Measurements from ENCODE around the gene TMPRSS13.
"Not testable (repeated sequence)": the region's sequence is repeated elsewhere in the genome, so short reads cannot be mapped to it uniquely, and the experiment has no call there.

TMPRSS13 gene

GRCh38 chr11:117950993-117951961 is 22.1 kb upstream of the TMPRSS13 start:
- DNase-seq (ENCODE audit: extremely low read depth in 1 of 2, low read depth in 1 of 2): no peak

DNA sequence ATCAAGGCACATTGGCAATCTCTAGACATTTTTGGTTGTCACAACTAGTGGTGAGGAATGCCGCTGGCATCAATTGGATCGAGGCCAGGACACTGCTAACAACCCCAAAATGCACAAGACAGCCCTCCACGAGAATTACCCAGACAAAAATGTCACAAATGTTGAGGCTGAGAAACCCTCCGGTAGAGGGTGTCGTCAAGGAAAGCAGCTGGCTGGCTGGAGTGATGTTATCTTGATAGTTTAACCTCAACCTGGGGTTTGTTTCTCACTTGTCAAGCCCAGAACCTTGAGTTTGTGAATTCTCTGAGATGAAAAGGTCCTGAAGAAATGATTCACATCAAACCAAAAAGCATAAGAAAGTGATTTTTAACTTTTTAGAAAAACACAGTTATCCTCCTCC is 21.1 kb upstream of the TMPRSS13 start:
- DNase-seq (ENCODE audit: extremely low read depth in 1 of 2, low read depth in 1 of 2): no peak

DNA sequence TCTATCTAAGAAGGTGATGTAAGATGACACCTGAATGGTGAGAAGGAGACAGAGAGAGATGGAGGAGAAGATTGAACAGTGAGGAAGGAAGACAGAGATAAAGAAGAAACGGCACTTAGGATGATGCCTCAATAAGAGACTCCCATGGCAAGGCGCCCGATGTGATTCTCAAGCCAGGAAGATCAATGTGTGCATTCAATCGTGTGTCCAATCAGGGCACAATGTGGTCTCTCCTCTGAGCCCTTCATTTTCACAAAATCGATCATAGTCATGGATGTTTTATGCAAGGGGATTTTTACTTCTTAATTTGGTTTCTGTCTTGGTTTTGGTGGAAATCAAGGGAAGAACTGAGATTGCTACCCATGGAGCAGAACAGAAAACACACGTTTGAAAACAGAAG is 19.9 kb upstream of the TMPRSS13 start:
- no peak for DNase-seq (ENCODE audit: extremely low read depth in 1 of 2, low read depth in 1 of 2)

GRCh38 chr11:117948466-117948865 is 19.3 kb upstream of the TMPRSS13 start:
- not testable (repeated sequence) for DNase-seq (ENCODE audit: extremely low read depth in 1 of 2, low read depth in 1 of 2)

GRCh38 chr11:117947751-117948150 is 18.5 kb upstream of the TMPRSS13 start:
- not testable (repeated sequence) for DNase-seq (ENCODE audit: extremely low read depth in 1 of 2, low read depth in 1 of 2)

DNA sequence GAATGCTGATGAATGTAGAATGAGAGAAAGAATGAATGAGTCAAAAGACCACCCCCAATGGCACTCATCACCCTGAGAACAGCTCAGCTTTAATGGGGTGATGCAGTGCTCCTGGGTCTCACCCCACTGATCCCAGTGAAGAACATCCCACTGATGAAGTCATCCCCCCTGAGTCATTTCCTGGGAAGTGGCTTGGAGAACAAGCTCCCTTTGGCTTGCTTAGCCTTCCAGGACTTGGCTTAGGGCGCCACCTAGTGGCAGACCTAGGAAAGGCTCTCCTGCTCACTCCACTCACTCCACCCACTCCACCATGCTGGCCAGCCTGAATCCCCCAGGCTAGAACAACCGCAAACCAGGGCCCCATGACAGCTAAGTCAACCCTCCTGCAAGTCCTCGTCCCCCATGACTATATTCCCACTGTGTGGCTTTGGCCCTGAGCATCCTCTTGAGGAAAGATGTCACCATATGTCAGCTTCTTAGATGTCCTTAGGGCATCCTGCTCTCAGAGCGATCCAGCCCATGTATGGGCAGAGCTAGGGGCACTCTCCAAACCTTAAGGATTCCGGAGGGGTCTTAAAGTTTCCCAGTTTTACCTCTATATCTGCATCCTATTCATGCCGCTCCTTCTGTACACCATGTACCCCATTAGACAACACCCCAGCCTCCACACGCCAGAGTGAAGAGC is 17.8 kb upstream of the TMPRSS13 start:
- peak; percentile 62 to 81 for DNase-seq (ENCODE audit: extremely low read depth in 1 of 2, low read depth in 1 of 2)

DNA sequence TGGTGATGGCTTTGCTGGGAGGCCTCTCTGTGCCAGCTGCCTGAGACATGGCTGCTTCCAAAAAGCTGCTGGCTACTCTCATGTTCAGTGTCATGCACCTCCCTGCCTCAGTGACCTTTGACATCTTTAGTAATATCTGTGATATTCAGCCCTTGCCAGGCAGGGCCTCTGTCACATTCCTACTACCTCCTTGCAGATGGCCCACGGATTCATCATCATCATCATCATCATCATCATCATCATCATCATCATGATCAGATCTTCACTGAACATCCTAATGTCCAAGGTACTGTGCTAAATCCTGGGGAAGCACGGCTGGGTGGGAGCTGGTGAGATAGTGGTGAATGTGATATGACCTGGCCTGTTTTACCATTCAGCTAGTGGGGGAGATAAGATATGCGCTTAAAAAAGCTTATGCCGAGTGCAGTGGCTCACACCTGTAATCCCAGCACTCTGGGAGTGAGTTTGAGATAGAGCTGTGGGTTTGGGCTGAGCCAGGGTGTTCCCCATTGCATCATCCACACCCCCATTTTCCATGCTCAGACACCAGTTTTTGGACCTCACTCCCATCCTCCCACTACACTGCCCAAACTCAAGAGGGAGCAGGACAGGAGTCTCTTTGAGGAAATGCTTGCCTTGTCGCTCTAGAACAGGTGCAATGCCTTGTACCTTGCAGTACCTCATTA is 17.1 kb upstream of the TMPRSS13 start:
- DNase-seq (ENCODE audit: extremely low read depth in 1 of 2, low read depth in 1 of 2): no peak

- no peak for DNase-seq (ENCODE audit: extremely low read depth in 1 of 2, low read depth in 1 of 2)
These were observed 16.0 kb upstream of the TMPRSS13 start for GRCh38 chr11:117945047-117945810.

DNA sequence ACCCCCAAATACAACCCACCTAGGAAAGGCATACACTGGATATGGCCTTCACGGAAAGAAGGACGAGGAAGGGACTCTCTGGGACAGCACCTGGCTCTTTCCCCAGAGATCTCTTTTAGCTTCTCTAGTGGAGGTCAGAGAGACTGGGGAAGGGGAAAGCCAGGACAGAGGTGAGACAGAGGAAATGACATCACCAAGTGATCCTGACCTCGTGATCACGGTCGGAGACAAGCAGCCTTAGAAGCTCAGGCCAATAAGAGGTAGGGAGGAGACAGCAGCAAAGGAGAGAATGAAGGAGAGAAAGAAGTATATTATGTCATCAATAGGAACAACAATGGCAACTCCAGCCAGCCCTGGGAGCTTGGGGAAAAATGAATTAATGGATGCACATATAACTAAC is 15.4 kb upstream of the TMPRSS13 start:
- DNase-seq (ENCODE audit: extremely low read depth in 1 of 2, low read depth in 1 of 2): no peak

GRCh38 chr11:117941976-117942654 is 12.9 kb upstream of the TMPRSS13 start:
- no peak for DNase-seq (ENCODE audit: extremely low read depth in 1 of 2, low read depth in 1 of 2)

DNA sequence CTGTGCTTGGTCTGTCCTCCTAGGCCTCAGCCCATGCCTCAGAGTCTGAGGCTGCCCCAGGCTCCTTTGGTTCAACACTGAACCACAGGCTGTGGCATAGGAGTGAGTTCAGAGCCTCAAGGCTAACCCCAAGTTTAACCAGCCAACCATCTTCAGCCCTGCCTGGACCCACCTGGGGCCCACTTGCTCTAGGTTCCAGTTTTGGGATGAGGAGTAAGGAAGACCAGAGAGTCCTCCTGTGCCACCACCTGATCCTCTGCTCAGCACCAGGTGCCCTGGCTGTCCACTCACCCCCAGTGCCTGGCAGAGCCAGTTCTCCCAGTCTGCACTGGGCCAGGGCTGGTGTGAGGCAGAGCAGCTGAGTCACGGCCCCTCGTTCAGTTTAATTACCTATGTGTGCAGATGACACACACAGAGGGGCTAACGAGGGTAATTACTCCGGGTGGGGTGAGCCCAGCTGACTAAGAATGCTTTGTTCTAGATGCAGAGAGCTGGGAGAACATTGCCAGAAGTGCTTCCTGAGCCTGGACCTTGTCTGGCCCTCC is 12.0 kb upstream of the TMPRSS13 start:
- no peak for DNase-seq (ENCODE audit: extremely low read depth in 1 of 2, low read depth in 1 of 2)

DNA sequence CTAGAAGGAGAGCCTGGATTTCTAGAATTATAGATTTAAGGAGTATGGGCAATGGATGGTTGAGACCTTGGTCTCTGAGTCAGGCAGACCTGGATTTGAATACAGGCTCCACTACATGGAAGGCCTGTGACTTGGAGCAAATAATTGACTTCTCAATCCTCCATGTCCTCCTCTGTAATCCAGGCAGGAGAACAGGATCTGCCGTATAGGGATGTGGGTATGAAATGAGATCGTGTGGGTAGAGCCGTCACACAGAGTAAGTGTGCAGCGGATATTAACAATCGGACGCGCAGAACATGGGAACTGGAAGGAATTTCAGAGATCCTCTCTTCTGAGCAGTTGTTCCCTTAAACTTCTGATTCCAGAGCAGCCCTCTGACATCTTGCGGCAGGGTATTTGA is 11.5 kb upstream of the TMPRSS13 start:
- DNase-seq (ENCODE audit: extremely low read depth in 1 of 2, low read depth in 1 of 2): no peak

- DNase-seq (ENCODE audit: extremely low read depth in 1 of 2, low read depth in 1 of 2): no peak
These were observed 7.8 kb upstream of the TMPRSS13 start for GRCh38 chr11:117936973-117937372.

GRCh38 chr11:117934526-117935307 is 5.5 kb upstream of the TMPRSS13 start:
- DNase-seq (ENCODE audit: extremely low read depth in 1 of 2, low read depth in 1 of 2): peak in 1 of 2 donors; percentile 55

GRCh38 chr11:117933930-117934329 is 4.7 kb upstream of the TMPRSS13 start:
- DNase-seq (ENCODE audit: extremely low read depth in 1 of 2, low read depth in 1 of 2): peak in 1 of 2 donors; percentile 59

GRCh38 chr11:117933475-117933874 is 4.3 kb upstream of the TMPRSS13 start:
- no peak for DNase-seq (ENCODE audit: extremely low read depth in 1 of 2, low read depth in 1 of 2)

- DNase-seq (ENCODE audit: extremely low read depth in 1 of 2, low read depth in 1 of 2): no peak
These were observed 3.7 kb upstream of the TMPRSS13 start for GRCh38 chr11:117932947-117933346.

DNA sequence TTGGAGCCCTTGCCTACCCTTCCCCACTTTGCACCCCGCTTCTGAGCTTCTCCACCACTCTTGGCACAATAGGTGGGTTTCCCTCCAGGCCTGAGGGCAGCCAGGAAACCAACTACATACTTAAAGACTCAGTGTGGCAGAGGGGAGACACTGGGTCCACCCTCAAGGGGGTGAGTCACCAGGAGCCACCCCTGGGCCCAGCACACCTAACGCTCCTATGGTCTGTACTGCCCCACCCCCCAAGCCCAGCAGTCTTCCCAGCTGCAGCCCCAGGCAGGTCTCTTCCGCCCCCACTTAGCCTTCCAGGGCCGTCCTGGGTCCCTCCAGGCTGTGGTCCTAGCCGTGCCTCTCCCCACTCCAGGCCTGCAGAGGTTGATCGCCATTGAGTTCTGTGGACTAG is 3.2 kb upstream of the TMPRSS13 start:
- no peak for DNase-seq (ENCODE audit: extremely low read depth in 1 of 2, low read depth in 1 of 2)

DNA sequence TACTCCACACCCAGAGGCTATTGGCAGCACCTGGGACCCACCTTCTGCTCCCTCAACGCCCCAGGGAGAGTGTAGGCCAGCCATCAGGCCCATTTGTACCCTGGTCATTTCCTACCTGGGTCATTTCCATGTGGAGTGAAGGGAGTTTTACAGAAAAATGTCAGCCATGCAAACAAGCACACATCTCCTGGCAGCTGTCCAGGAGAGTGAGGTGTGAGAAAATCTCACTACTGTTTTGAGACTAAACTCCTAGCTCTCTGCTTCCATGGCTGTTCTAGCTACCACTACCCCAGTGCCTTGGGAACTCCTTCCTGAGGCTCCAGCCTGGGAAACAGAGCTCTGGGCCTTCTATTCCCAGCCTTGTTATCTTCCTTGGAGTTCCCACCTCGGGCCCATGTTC is 2.8 kb upstream of the TMPRSS13 start:
- DNase-seq (ENCODE audit: extremely low read depth in 1 of 2, low read depth in 1 of 2): peak in 1 of 2 donors; percentile 71

Data from stimulated activated CD8-positive, alpha-beta memory T cell treated with anti-CD3 and anti-CD28 coated beads, Interleukin-7, amount 100 ng/mL, for 48 hours (primary cell).